ENCODE data around the gene FLAD1. TPM values are rescaled to one million over a fixed set of nuclear protein-coding genes. Genes with fewer than 3 reads are reported as not detected.

The FLAD1 gene
- total RNA-seq, 1 donor from 2014 or later, result 20.6 TPM

DNA sequence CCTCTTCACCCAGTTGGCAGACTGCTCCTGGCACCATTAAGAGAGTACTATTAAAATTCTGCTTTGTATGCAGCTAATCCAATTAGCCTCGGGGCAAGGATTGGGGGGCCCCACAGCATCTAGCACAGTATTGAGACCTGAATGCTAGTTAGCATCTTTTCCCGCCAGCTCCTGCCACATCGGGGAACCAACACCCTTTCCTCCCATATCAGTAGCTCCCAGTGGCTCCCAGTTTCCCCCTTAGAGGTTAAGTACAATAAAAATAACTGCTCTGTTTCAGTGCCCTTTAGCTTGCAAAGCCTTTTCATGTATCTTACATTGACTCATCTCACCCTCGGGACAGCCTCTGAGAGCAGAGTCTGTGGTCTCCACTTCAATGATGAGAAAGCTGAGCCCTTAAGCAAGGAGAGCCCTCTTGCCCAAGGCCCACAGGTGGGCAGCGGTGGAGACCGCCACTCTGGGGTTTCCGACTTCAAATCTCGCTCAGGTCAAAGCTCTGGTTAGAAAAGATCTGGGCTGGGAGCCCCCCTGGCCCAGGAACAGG lies 42.4 kb upstream of the FLAD1 start:
- Histone ChIP-seq H3K4me1 (peaks cover 75% of the 10 kb centered on the region), H3K4me3 (no peak overlapping the region), H3K9me3 (no peaks in the 10 kb centered on the region), H3K27me3 (no peaks in the 10 kb centered on the region), H3K36me3 (no peaks in the 10 kb centered on the region), H3K27ac (peak overlapping the region; percentile 99)
- TF ChIP-seq, protein P1, sequence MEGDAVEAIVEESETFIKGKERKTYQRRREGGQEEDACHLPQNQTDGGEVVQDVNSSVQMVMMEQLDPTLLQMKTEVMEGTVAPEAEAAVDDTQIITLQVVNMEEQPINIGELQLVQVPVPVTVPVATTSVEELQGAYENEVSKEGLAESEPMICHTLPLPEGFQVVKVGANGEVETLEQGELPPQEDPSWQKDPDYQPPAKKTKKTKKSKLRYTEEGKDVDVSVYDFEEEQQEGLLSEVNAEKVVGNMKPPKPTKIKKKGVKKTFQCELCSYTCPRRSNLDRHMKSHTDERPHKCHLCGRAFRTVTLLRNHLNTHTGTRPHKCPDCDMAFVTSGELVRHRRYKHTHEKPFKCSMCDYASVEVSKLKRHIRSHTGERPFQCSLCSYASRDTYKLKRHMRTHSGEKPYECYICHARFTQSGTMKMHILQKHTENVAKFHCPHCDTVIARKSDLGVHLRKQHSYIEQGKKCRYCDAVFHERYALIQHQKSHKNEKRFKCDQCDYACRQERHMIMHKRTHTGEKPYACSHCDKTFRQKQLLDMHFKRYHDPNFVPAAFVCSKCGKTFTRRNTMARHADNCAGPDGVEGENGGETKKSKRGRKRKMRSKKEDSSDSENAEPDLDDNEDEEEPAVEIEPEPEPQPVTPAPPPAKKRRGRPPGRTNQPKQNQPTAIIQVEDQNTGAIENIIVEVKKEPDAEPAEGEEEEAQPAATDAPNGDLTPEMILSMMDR (IDR thresholded peaks at IDR 0.05), result no peak
- no peak for TF ChIP-seq POLR2A (IDR thresholded peaks at IDR 0.05)
- TF ChIP-seq POLR2AphosphoS5 (IDR thresholded peaks at IDR 0.05; ENCODE audit: insufficient read depth in 1 of 2, low read depth in 1 of 2), result no peak
- DNase-seq (ENCODE audit: extremely low spot score in 2 of 2), result no peak
- intact Hi-C loops (cut with DNase I), result no loop called here

DNA sequence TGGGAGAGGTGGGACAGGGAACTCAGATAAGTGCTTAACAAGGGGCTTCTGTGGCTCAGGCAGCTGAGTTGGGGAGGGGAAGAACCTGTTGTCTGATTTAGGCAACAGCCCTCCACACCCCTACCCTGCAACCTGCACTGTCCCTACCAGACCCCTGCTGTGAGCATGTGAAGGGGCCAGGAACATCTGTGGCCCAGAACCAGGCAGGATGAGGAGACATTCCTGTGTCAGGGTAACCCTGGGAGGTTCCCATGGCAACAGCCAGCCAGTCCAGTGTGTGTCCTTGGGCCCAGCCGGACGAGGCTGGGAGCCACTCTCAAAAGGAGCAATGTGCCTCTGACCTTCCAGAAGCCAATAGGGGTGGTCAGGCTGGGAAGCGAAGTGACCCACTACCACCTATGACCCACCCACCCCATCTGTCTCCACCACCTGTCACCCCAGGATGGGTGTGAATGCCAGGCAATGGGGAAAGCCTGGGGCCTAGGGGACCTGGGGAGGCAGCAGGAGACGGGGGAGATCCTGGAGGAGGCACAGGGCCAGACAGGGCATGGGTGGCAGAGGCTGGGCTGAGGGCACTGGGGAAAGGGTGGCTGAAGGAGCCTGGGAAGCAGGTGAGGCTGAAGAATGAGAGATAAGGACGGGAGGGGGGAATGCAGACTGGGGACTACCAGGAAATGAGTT lies 41.7 kb upstream of the FLAD1 start:
- no peak overlapping the region for H3K4me3 ChIP-seq
- TF ChIP-seq, protein P1 (IDR thresholded peaks at IDR 0.05), result no peak
- TF ChIP-seq POLR2A (IDR thresholded peaks at IDR 0.05), result no peak
- TF ChIP-seq POLR2AphosphoS5 (IDR thresholded peaks at IDR 0.05; ENCODE audit: insufficient read depth in 1 of 2, low read depth in 1 of 2), result no peak
- H3K27me3 ChIP-seq, result no peaks in the 10 kb centered on the region
- H3K9me3 ChIP-seq, result no peaks in the 10 kb centered on the region
- H3K4me1 ChIP-seq, result peaks cover 70% of the 10 kb centered on the region
- DNase-seq (ENCODE audit: extremely low spot score in 2 of 2), result no peak
- H3K27ac ChIP-seq, result peak overlapping the region; percentile 99
- intact Hi-C loops (cut with DNase I), result no loop called here
- H3K36me3 ChIP-seq, result peaks cover 0 to 5% of the 10 kb centered on the region in 2 donors

DNA sequence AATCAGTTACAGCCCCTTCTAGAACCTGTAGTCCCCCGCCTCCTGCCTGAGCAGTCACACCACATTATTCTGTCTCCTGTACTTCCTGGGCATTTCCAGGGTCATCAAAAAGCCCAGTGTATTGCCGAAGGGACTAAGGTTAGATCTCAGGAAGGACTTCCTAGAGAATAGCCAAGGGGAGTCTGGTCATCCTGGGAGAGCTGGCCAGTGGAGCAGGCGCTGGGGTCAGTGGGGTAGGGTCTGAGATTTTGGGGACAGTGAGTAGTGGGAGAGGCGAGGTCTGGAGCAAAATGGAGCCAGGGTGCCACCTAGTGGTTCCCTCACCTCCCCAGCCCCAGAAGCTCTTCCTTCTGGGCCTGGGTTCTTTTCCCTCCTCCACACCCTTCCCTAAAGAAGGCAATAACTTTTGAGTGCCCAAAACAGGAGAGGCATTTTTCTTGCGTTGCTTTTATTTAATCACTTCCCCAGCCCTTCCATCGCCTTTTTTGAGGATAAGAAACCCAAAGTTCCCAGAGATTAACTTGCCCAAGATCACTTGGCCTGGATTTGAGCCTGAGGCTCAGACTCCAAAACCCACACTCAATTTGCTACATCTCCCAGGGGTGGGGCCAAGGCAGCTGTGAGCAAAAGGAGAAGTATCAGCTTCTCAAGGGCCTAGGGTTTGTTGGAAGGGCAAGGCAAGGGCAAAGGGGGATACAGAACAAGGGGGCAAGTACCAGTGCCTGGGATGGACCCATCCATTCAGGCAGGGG lies 39.3 kb upstream of the FLAD1 start:
- H3K27ac ChIP-seq, result peak overlapping the region; percentile 99
- no peaks in the 10 kb centered on the region for H3K27me3 ChIP-seq
- H3K9me3 ChIP-seq, result no peaks in the 10 kb centered on the region
- peaks cover 0 to 19% of the 10 kb centered on the region in 2 donors for H3K36me3 ChIP-seq
- peaks cover 56% of the 10 kb centered on the region for H3K4me1 ChIP-seq
- no peak for DNase-seq (ENCODE audit: extremely low spot score in 2 of 2)
- intact Hi-C loops (cut with DNase I), result no loop called here
- TF ChIP-seq POLR2AphosphoS5 (IDR thresholded peaks at IDR 0.05; ENCODE audit: insufficient read depth in 1 of 2, low read depth in 1 of 2) (peak in 1 of 2 donors; percentile 10), POLR2A (IDR thresholded peaks at IDR 0.05) (no peak)
- TF ChIP-seq, protein P1 (IDR thresholded peaks at IDR 0.05), result peak in 2 of 3 experiments; percentile 49 to 54
- H3K4me3 ChIP-seq, result no peak overlapping the region

DNA sequence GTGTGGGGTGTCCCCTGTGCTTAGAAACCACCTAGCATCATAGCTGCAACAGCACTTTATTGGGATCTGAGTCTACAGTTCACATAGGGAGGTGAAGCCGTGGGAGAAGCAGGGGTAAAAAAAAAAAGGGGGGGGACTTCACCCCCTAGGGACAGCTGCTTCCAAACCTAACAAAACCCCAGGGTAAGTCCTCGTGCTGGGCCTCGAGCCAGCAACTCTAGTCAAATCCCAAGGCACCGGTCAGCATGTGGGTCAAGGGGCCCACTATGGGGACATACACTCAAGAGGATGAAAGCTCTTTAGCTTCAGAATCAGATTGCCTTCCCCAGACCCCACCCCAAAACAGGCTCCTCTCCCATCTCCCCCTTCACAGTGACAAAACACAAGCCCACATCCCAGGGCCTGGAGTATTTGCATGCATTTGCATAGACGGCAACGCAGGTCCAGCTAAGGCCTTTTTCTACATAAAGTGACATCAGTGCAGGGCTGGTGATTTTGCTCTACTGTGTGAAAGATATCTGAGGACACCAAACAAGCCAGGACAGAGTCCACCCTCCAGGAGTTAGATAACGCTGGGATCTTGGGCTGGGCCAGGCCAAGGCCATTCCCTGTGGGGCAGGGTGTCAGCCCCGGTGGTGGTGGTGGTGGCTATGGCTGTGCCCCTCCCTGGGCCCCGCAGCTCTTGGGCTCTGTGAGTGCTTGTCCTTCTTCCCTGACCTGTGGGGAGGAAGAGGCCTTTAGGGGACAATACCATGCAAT lies 38.6 kb upstream of the FLAD1 start:
- intact Hi-C loops (cut with DNase I), result no loop called here
- no peak for DNase-seq (ENCODE audit: extremely low spot score in 2 of 2)
- Histone ChIP-seq H3K27me3 (no peaks in the 10 kb centered on the region), H3K9me3 (no peaks in the 10 kb centered on the region), H3K4me1 (peaks cover 49% of the 10 kb centered on the region), H3K36me3 (peaks cover 0 to 19% of the 10 kb centered on the region in 2 donors), H3K27ac (peak overlapping the region; percentile 99), H3K4me3 (no peak overlapping the region)
- no peak for TF ChIP-seq POLR2A (IDR thresholded peaks at IDR 0.05)
- no peak for TF ChIP-seq POLR2AphosphoS5 (IDR thresholded peaks at IDR 0.05; ENCODE audit: insufficient read depth in 1 of 2, low read depth in 1 of 2)
- TF ChIP-seq, protein P1 (IDR thresholded peaks at IDR 0.05), result no peak
